K562 (cell line): ENCODE data around the gene MOSPD3. TPM values are rescaled to one million over a fixed set of nuclear protein-coding genes. Genes with fewer than 3 reads are reported as not detected.

Experiments used
- EP300 ChIP-seq: IDR thresholded peaks from 2 replicates; pipeline ENCODE4 v1.6.1; 2012; ENCODE audit warnings: low read length, improper control_type of control experiment
- KLF16 ChIP-seq: IDR thresholded peaks from 2 replicates; pipeline ENCODE4 v1.6.1; 2016; ENCODE audit warnings: antibody characterized with exemption
- L3MBTL2 ChIP-seq: fragments of 450-650 bp; IDR thresholded peaks from 2 replicates; pipeline ENCODE4 v1.6.1; 2016; ENCODE audit warnings: mild to moderate bottlenecking, moderate library complexity
- RBBP5 ChIP-seq: fragments of 200-600 bp; sonication (generic); IDR thresholded peaks from 2 replicates; pipeline ENCODE4 v1.6.1; 2012; ENCODE audit warnings: borderline replicate concordance, mild to moderate bottlenecking, low read length, control low read depth, inconsistent platforms; ENCODE audit not compliant: insufficient read depth, poor library complexity, severe bottlenecking
- ZSCAN29 ChIP-seq: fragments of 450-650 bp; IDR thresholded peaks from 2 replicates; pipeline ENCODE4 v1.6.1; 2017
- polyA plus RNA-seq, 8 experiments: library from polyadenylated mRNA; depleted of rRNA in 4 of 8; stranded (reverse) in 5 of 8; unstranded in 3 of 8; fragments of >200 nt; fragmentation: Nextera tagmentation in 2 of 8; fragmentation: Illumina TruSeq in 1 of 8; extraction: Ambion mirVana in 2 of 8; extraction: Trizol in 1 of 8; gene quantifications; 2 replicates each; pipeline versions ENCODE4 v1.2.1 to v1.2.3, GENCODE V29; 2011 to 2014; ENCODE audit warnings: inconsistent platforms in 1 of 8, missing spikeins in 1 of 8
- total RNA-seq, 7 experiments: library from RNA; depleted of rRNA in 6 of 7; stranded (reverse); fragments of >200 nt in 6 of 7; fragmentation: Illumina TruSeq in 2 of 7; extraction: Trizol in 2 of 7; gene quantifications; 2 replicates each; pipeline versions ENCODE4 v1.2.1 to v1.2.3, GENCODE V29; 2011 to 2021; ENCODE audit warnings: low replicate concordance in 1 of 7
- TF ChIP-seq, protein P1 (sequence below): sonication (generic); formaldehyde crosslinking; IDR thresholded peaks from 2 replicates; pipeline ENCODE4 v1.9.0; 2022; ENCODE audit warnings: mild to moderate bottlenecking, missing genetic modification reagents
- TF ChIP-seq, protein P2 (sequence below), 2 experiments: fragments of 450-650 bp; conservative IDR thresholded peaks; 2 replicates each; pipeline ENCODE4 v1.6.1; 2017; ENCODE audit warnings: mild to moderate bottlenecking in 2 of 2, moderate library complexity in 2 of 2
- TF ChIP-seq, protein P3 (sequence below): fragments of 200-800 bp; sonication (Bioruptor generic); IDR thresholded peaks from 2 replicates; pipeline ENCODE4 v1.6.1; 2017; ENCODE audit warnings: missing genetic modification characterization, missing compliant biosample characterization
- TF ChIP-seq, protein P4 (sequence below), 2 experiments: fragments of 200-800 bp in 1 of 2; sonication (Bioruptor generic) in 1 of 2; sonication (generic) in 1 of 2; formaldehyde crosslinking in 1 of 2; IDR thresholded peaks in 1 of 2; conservative IDR thresholded peaks in 1 of 2; 2 replicates each; pipeline versions ENCODE4 v1.5.0 to v1.6.1; 2016 to 2020; ENCODE audit warnings: missing compliant biosample characterization in 1 of 2, missing genetic modification characterization in 1 of 2, missing genetic modification reagents in 1 of 2
- TF ChIP-seq, protein P5 (sequence below), 2 experiments: fragments of 450-650 bp in 1 of 2; sonication (generic) in 1 of 2; formaldehyde crosslinking in 1 of 2; IDR thresholded peaks in 1 of 2; conservative IDR thresholded peaks in 1 of 2; 2 replicates each; pipeline versions ENCODE4 v1.6.1 to v1.8.1; 2016 to 2023; ENCODE audit warnings: mild to moderate bottlenecking in 2 of 2, moderate library complexity in 2 of 2, inconsistent platforms in 1 of 2, missing genetic modification reagents in 1 of 2

Gene MOSPD3
- total and polyA plus RNA-seq, 9 of the 15 experiments (the other 6 are each of a cell fraction or from before 2014, with no cell fraction given) = 1.4 to 32.1 (median 7.3) TPM

DNA sequence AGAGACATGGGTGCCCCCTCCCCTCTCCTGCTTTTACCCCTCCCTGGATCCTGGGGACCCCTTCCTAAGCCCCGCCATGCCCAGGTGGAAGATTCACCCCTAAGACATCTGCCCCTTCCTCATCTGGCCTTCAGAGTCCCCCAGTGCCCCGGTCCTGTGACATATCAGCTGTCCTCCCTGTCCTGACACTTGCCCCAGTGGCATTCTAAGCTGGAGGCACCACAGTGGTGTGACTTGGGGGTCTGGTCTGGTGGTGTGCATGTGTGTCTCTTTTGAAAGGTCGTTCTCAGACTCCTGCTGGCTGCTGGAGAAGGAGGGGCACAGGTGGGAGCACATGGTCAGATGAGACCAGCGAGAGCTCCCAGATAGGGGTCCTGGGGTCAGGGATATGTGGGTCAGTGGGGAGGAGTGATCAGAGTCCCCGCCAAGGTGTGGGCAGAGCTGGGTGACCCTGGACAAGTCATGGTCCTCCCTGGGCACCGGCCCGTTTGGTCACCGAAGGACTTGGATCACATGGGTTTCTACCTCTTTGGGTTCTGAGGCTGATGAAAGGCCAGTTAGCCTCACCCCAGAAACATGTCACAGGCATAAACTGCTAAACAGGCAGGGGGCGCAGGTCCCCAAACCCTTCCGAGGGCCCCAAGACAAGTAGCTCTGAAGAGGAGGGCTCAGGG lies 29.7 kb downstream of the MOSPD3 start (continued):
- TF ChIP-seq, protein P1, sequence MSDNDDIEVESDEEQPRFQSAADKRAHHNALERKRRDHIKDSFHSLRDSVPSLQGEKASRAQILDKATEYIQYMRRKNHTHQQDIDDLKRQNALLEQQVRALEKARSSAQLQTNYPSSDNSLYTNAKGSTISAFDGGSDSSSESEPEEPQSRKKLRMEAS (CRISPR knock-in tag) = peak; percentile 51
- TF ChIP-seq KLF16 (no peak), RBBP5 (peak; percentile 48), L3MBTL2 (peak; percentile 56), EP300 (0 out of 2 replicates have a peak, but pooled peaks have one; percentile 4), ZSCAN29 (0 out of 2 replicates have a peak, but pooled peaks have one; percentile 56)
- TF ChIP-seq, protein P2, sequence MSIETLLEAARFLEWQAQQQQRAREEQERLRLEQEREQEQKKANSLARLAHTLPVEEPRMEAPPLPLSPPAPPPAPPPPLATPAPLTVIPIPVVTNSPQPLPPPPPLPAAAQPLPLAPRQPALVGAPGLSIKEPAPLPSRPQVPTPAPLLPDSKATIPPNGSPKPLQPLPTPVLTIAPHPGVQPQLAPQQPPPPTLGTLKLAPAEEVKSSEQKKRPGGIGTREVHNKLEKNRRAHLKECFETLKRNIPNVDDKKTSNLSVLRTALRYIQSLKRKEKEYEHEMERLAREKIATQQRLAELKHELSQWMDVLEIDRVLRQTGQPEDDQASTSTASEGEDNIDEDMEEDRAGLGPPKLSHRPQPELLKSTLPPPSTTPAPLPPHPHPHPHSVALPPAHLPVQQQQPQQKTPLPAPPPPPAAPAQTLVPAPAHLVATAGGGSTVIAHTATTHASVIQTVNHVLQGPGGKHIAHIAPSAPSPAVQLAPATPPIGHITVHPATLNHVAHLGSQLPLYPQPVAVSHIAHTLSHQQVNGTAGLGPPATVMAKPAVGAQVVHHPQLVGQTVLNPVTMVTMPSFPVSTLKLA (conservative IDR thresholded peaks at IDR 0.05) = peak in 1 of 2 experiments; percentile 58; a peak in 2 of 4 replicates
- TF ChIP-seq, protein P3, sequence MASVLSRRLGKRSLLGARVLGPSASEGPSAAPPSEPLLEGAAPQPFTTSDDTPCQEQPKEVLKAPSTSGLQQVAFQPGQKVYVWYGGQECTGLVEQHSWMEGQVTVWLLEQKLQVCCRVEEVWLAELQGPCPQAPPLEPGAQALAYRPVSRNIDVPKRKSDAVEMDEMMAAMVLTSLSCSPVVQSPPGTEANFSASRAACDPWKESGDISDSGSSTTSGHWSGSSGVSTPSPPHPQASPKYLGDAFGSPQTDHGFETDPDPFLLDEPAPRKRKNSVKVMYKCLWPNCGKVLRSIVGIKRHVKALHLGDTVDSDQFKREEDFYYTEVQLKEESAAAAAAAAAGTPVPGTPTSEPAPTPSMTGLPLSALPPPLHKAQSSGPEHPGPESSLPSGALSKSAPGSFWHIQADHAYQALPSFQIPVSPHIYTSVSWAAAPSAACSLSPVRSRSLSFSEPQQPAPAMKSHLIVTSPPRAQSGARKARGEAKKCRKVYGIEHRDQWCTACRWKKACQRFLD (CRISPR knock-in tag) = peak; percentile 56
- TF ChIP-seq, protein P4, sequence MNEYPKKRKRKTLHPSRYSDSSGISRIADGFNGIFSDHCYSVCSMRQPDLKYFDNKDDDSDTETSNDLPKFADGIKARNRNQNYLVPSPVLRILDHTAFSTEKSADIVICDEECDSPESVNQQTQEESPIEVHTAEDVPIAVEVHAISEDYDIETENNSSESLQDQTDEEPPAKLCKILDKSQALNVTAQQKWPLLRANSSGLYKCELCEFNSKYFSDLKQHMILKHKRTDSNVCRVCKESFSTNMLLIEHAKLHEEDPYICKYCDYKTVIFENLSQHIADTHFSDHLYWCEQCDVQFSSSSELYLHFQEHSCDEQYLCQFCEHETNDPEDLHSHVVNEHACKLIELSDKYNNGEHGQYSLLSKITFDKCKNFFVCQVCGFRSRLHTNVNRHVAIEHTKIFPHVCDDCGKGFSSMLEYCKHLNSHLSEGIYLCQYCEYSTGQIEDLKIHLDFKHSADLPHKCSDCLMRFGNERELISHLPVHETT (CRISPR knock-in tag; conservative IDR thresholded peaks at IDR 0.05 in 1 of 2, IDR thresholded peaks at IDR 0.05 in 1 of 2) = 0 out of 4 replicates have a peak, but pooled peaks of 1 of the 2 experiments have one; percentile 9
- TF ChIP-seq, protein P5, sequence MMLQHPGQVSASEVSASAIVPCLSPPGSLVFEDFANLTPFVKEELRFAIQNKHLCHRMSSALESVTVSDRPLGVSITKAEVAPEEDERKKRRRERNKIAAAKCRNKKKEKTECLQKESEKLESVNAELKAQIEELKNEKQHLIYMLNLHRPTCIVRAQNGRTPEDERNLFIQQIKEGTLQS (IDR thresholded peaks at IDR 0.05) = no peak
- TF ChIP-seq, protein P5 (CRISPR knock-in tag; conservative IDR thresholded peaks at IDR 0.05) = 0 out of 2 replicates have a peak, but pooled peaks have one; percentile 23
